Naive thymus-derived CD4-positive, alpha-beta T cell (primary cell): Measurements from ENCODE around the gene PIM3. TPM values are rescaled to one million over a fixed set of nuclear protein-coding genes. Genes with fewer than 3 reads are reported as not detected.

Experiments used
- ATAC-seq: fragments of 150-1000 bp; cut with Tn5 transposase; 2 replicates; pipeline ENCODE4 v1.10.0; 2021; ENCODE audit warnings: mild to moderate bottlenecking, moderate library complexity
- CTCF ChIA-PET: fragments of 350-600 bp; sonication (Branson Sonifier 250); formaldehyde crosslinking; loops from one replicate; lab custom pipeline; 2021; ENCODE audit warnings: antibody characterized with exemption; lab: Charles Lee
- POLR2A ChIA-PET: fragments of 350-600 bp; sonication (Branson Sonifier 250); formaldehyde crosslinking; loops from one replicate; lab custom pipeline; 2021; ENCODE audit warnings: antibody characterized with exemption, inconsistent platforms; lab: Charles Lee
- DNase-seq, 9 donors: peaks; one replicate each; pipeline versions ENCODE4 v3.0.0 to v3.0.0-alpha.2; 2020 to 2022; ENCODE audit warnings: mixed read lengths in 1 of 9
- H3K27ac ChIP-seq: one replicate; pipeline ENCODE4 v1.7.0; 2013; ENCODE audit warnings: mild to moderate bottlenecking, low read depth, low read length, moderate library complexity
- H3K27me3 ChIP-seq, 2 donors: one replicate each; pipeline ENCODE4 v1.7.0; 2013; ENCODE audit warnings: low read length in 2 of 2, mild to moderate bottlenecking in 2 of 2, moderate library complexity in 2 of 2; ENCODE audit not compliant: control insufficient read depth in 2 of 2, insufficient read depth in 2 of 2
- H3K36me3 ChIP-seq, 3 experiments: 1 replicate in 2 of 3; 2 replicates in 1 of 3; pipeline ENCODE4 v1.7.0; 2013; ENCODE audit warnings: low read length in 3 of 3, mild to moderate bottlenecking in 3 of 3, moderate library complexity in 1 of 3; ENCODE audit not compliant: insufficient read depth in 3 of 3, control insufficient read depth in 2 of 3
- H3K4me1 ChIP-seq, 2 donors: one replicate each; pipeline ENCODE4 v1.7.0; 2013; ENCODE audit warnings: low read length in 2 of 2, mild to moderate bottlenecking in 2 of 2, moderate library complexity in 1 of 2; ENCODE audit not compliant: control insufficient read depth in 2 of 2, insufficient read depth in 2 of 2
- H3K4me3 ChIP-seq: 2 replicates; pipeline ENCODE4 v1.7.0; 2013; ENCODE audit warnings: mild to moderate bottlenecking, low read length
- H3K9me3 ChIP-seq, 3 experiments: 1 replicate in 2 of 3; 2 replicates in 1 of 3; pipeline ENCODE4 v1.7.0; 2013; ENCODE audit warnings: low read length in 3 of 3; ENCODE audit not compliant: control insufficient read depth in 2 of 3
- H3K27ac Mint-ChIP-seq, 9 donors: one replicate each; pipeline ENCODE4 v1.8.0; 2020 to 2022; ENCODE audit warnings: mixed read lengths in 9 of 9, mild to moderate bottlenecking in 8 of 9, moderate library complexity in 5 of 9, inconsistent platforms in 2 of 9
- H3K27me3 Mint-ChIP-seq, 5 donors: one replicate each; pipeline ENCODE4 v1.8.0; 2021 to 2022; ENCODE audit warnings: mixed read lengths in 5 of 5, mild to moderate bottlenecking in 1 of 5
- H3K36me3 Mint-ChIP-seq, 5 donors: one replicate each; pipeline ENCODE4 v1.8.0; 2020 to 2022; ENCODE audit warnings: mixed read lengths in 5 of 5, mild to moderate bottlenecking in 3 of 5, inconsistent platforms in 1 of 5
- H3K4me1 Mint-ChIP-seq, 7 donors: one replicate each; pipeline ENCODE4 v1.8.0; 2020 to 2022; ENCODE audit warnings: mixed read lengths in 7 of 7, mild to moderate bottlenecking in 3 of 7, inconsistent platforms in 1 of 7
- H3K4me3 Mint-ChIP-seq, 10 donors: one replicate each; pipeline ENCODE4 v1.8.0; 2020 to 2022; ENCODE audit warnings: mild to moderate bottlenecking in 10 of 10, mixed read lengths in 10 of 10, moderate library complexity in 6 of 10, inconsistent platforms in 2 of 10
- H3K9me3 Mint-ChIP-seq, 11 donors: one replicate each; pipeline ENCODE4 v1.8.0; 2020 to 2022; ENCODE audit warnings: mixed read lengths in 11 of 11, mild to moderate bottlenecking in 4 of 11, inconsistent platforms in 1 of 11, moderate library complexity in 1 of 11
- intact Hi-C, 2 donors: fragments of 100-400 bp; cut with micrococcal nuclease; formaldehyde crosslinking; loops; one replicate each; pipeline ENCODE4 v1.15.1; 2023
- polyA plus RNA-seq, 2 donors: library from polyadenylated mRNA; unstranded; fragments of 300-500 nt; fragmentation: Illumina TruSeq; gene quantifications; one replicate each; pipeline ENCODE4 v1.2.3, GENCODE V29; 2021
- total RNA-seq, 6 experiments: library from RNA in 5 of 6; stranded (reverse) in 5 of 6; gene quantifications; 1 replicate in 5 of 6; 2 replicates in 1 of 6; pipeline ENCODE4 v1.2.3 and lab custom pipeline; 2021 to 2026

The PIM3 gene
- total and polyA plus RNA-seq, 7 experiments from 2014 or later: 21.3 to 164 (median 54.6) TPM

- H3K4me3 ChIP-seq: no peak overlapping the region
- Mint-ChIP-seq H3K9me3 (no peaks in the 10 kb centered on the region), H3K36me3 (peaks cover 0 to 9% (median 4%) of the 10 kb centered on the region in 5 donors), H3K27me3 (no peaks in the 10 kb centered on the region), H3K27ac (no peak overlapping the region), H3K4me3 (peak overlapping the region in 3 of 10 donors; percentile 14 to 65 (median 47)), H3K4me1 (peaks cover 0 to 31% (median 24%) of the 10 kb centered on the region in 7 donors)
- H3K27ac ChIP-seq: no peak overlapping the region
- intact Hi-C loops: loop anchor here in 1 of 2 donors (5.0 kb wide), 1 partner anchor 277 kb away; no protein-coding TSS in a partner anchor
- POLR2A ChIA-PET: interaction anchor here (0.7 to 2.3 kb wide), 4 partner anchors 61 to 148 kb away, joined by 3 to 8 read pairs (median 3); no protein-coding TSS in a partner anchor
- H3K27me3 ChIP-seq: no peaks in the 10 kb centered on the region
- H3K4me1 ChIP-seq: peaks cover 11 to 20% of the 10 kb centered on the region in 2 donors
- no peaks in the 10 kb centered on the region for H3K9me3 ChIP-seq
- DNase-seq (no peak), ATAC-seq (no peak)
- H3K36me3 ChIP-seq: peaks cover 0 to 42% (median 6%) of the 10 kb centered on the region in 3 experiments
- CTCF ChIA-PET: no interaction called here
Measured at GRCh38 chr22:49915610-49916009, 45.0 kb upstream of the PIM3 start.

GRCh38 chr22:49916831-49917230 lies 43.7 kb upstream of the PIM3 start:
- ATAC-seq (no peak), DNase-seq (no peak)
- H3K4me3 ChIP-seq: peak overlapping the region; percentile 34
- Mint-ChIP-seq H3K36me3 (peaks cover 0 to 10% (median 4%) of the 10 kb centered on the region in 5 donors), H3K9me3 (no peaks in the 10 kb centered on the region), H3K4me3 (peak overlapping the region; percentile 84 to 97 (median 88)), H3K27ac (peak overlapping the region in 6 of 9 donors; percentile 32 to 95 (median 88)), H3K4me1 (peaks cover 0 to 35% (median 26%) of the 10 kb centered on the region in 7 donors), H3K27me3 (no peaks in the 10 kb centered on the region)
- ChIA-PET CTCF (interaction anchor here (0.7 kb wide), 1 partner anchor 15 kb away, joined by 5 read pairs; no protein-coding TSS in a partner anchor), POLR2A (interaction anchor here (0.6 to 2.3 kb wide), 5 partner anchors 23 to 226 kb away, joined by 3 to 8 read pairs (median 3); no protein-coding TSS in a partner anchor)
- H3K27ac ChIP-seq: peak overlapping the region; percentile 3
- H3K9me3 ChIP-seq: no peaks in the 10 kb centered on the region
- peaks cover 0 to 45% (median 6%) of the 10 kb centered on the region in 3 experiments for H3K36me3 ChIP-seq
- peaks cover 11 to 20% of the 10 kb centered on the region in 2 donors for H3K4me1 ChIP-seq
- intact Hi-C loops: loop anchor here in 1 of 2 donors (5.0 kb wide), 1 partner anchor 275 kb away; no protein-coding TSS in a partner anchor
- no peaks in the 10 kb centered on the region for H3K27me3 ChIP-seq

GRCh38 chr22:49917974-49918910 lies 42.3 kb upstream of the PIM3 start, which contains the start of the genes ALG12 and CRELD2:
ALG12 (minus strand) TSS chr22:49918438; CDS start chr22:49913765, 4,673 bp downstream.
CRELD2 (plus strand) TSS chr22:49918634; CDS start chr22:49918770, 136 bp downstream.
- peaks cover 0 to 31% (median 0%) of the 10 kb centered on the region in 3 experiments for H3K36me3 ChIP-seq
- DNase-seq (peak; percentile 92 to 98 (median 95)), ATAC-seq (peak; percentile 99)
- CTCF ChIA-PET: interaction anchor here (0.7 kb wide), 1 partner anchor 1015 kb away, joined by 3 read pairs; no protein-coding TSS in a partner anchor
- H3K9me3 Mint-ChIP-seq: no peaks in the 10 kb centered on the region
- H3K27ac ChIP-seq: peak within 1 kb of the TSS; percentile 97
- peaks cover 11 to 20% of the 10 kb centered on the region in 2 donors for H3K4me1 ChIP-seq
- H3K36me3 Mint-ChIP-seq: peaks cover 0 to 11% (median 0%) of the 10 kb centered on the region in 5 donors
- H3K27ac Mint-ChIP-seq: peak within 1 kb of the TSS; percentile 73 to 95 (median 91)
- no peaks in the 10 kb centered on the region for H3K27me3 Mint-ChIP-seq
- H3K4me1 Mint-ChIP-seq: peaks cover 0 to 36% (median 26%) of the 10 kb centered on the region in 7 donors
- POLR2A ChIA-PET: interaction anchor here (0.8 to 1.8 kb wide), 8 partner anchors 29 to 151 kb away, joined by 3 to 7 read pairs (median 5); partner anchors contain the start of genes PIM3 and ZBED4
- intact Hi-C loops: loop anchor here (1.0 to 5.0 kb wide), 10 partner anchors 18 to 274 kb away; partner anchors contain the start of genes PIM3 (in 2 of the 2), ZBED4 (in 2 of the 2) and BRD1 (in 1 of the 2)
- H3K27me3 ChIP-seq: no peaks in the 10 kb centered on the region
- H3K4me3 ChIP-seq: peak within 1 kb of the TSS; percentile 96
- H3K4me3 Mint-ChIP-seq: peak within 1 kb of the TSS; percentile 84 to 97 (median 88)
- H3K9me3 ChIP-seq: no peaks in the 10 kb centered on the region

GRCh38 chr22:49918911-49919881 lies 41.4 kb upstream of the PIM3 start:
- no peaks in the 10 kb centered on the region for H3K27me3 Mint-ChIP-seq
- ChIA-PET POLR2A (interaction anchor here (1.0 to 1.8 kb wide), 2 partner anchors 11 to 130 kb away, joined by 3 to 5 read pairs; no protein-coding TSS in a partner anchor), CTCF (interaction anchor here (0.7 to 1.0 kb wide), 2 partner anchors 152 to 1015 kb away, joined by 3 read pairs; no protein-coding TSS in a partner anchor)
- DNase-seq (no peak), ATAC-seq (no peak)
- no peaks in the 10 kb centered on the region for H3K9me3 Mint-ChIP-seq
- peaks cover 0 to 21% (median 0%) of the 10 kb centered on the region in 3 experiments for H3K36me3 ChIP-seq
- peaks cover 0 to 32% (median 26%) of the 10 kb centered on the region in 7 donors for H3K4me1 Mint-ChIP-seq
- intact Hi-C loops: loop anchor here (1.0 to 5.0 kb wide), 10 partner anchors 17 to 273 kb away; partner anchors contain the start of genes PIM3 (in 2 of the 2), ZBED4 (in 2 of the 2) and BRD1 (in 1 of the 2)
- H3K36me3 Mint-ChIP-seq: peaks cover 0 to 10% (median 0%) of the 10 kb centered on the region in 5 donors
- H3K4me1 ChIP-seq: peaks cover 11 to 20% of the 10 kb centered on the region in 2 donors
- peak overlapping the region; percentile 96 for H3K4me3 ChIP-seq
- H3K4me3 Mint-ChIP-seq: peak overlapping the region; percentile 67 to 88 (median 83)
- H3K27ac Mint-ChIP-seq: peak overlapping the region in 6 of 9 donors; percentile 48 to 83 (median 66)
- H3K9me3 ChIP-seq: no peaks in the 10 kb centered on the region
- no peaks in the 10 kb centered on the region for H3K27me3 ChIP-seq
- H3K27ac ChIP-seq: peak overlapping the region; percentile 97

GRCh38 chr22:49920859-49921258 lies 39.7 kb upstream of the PIM3 start:
- Histone ChIP-seq H3K4me3 (no peak overlapping the region), H3K9me3 (no peaks in the 10 kb centered on the region), H3K27ac (no peak overlapping the region), H3K27me3 (no peaks in the 10 kb centered on the region), H3K36me3 (peaks cover 0 to 20% (median 0%) of the 10 kb centered on the region in 3 experiments), H3K4me1 (peaks cover 20 to 30% of the 10 kb centered on the region in 2 donors)
- Mint-ChIP-seq H3K4me1 (peaks cover 10 to 38% (median 35%) of the 10 kb centered on the region in 7 donors), H3K36me3 (peaks cover 0 to 16% (median 0%) of the 10 kb centered on the region in 5 donors), H3K27me3 (no peaks in the 10 kb centered on the region), H3K4me3 (peak overlapping the region in 7 of 10 donors; percentile 33 to 88 (median 49)), H3K9me3 (peaks cover 0 to 3% (median 0%) of the 10 kb centered on the region in 11 donors), H3K27ac (peak overlapping the region in 2 of 9 donors; percentile 48 to 78)
- ChIA-PET POLR2A (no interaction called here), CTCF (interaction anchor here (0.6 to 1.4 kb wide), 2 partner anchors 9 to 153 kb away, joined by 3 read pairs; no protein-coding TSS in a partner anchor)
- no peak for DNase-seq
- ATAC-seq: no peak
- intact Hi-C loops: no loop called here
